ENCODE results near the gene DLG2. TPM values are rescaled to one million over a fixed set of nuclear protein-coding genes. Genes with fewer than 3 reads are reported as not detected.

Gene DLG2
- total and polyA plus RNA-seq, 2 donors (not counting 3 experiments of a cell fraction or from before 2014, with no cell fraction given): 0.15 to 1.1 TPM

- Histone ChIP-seq H3K9me3 (replicated peaks; ENCODE audit: control insufficient read depth, insufficient read depth, low read length) (no peaks in the 10 kb centered on the region), H3K4me3 (replicated peaks in 1 of 3; ENCODE audit: insufficient read depth in 1 of 3, low read depth in 1 of 3, low read length in 3 of 3) (no peak overlapping the region), H3K4me2 (ENCODE audit: insufficient read depth, low read length) (no peak overlapping the region), H3K9me1 (replicated peaks; ENCODE audit: control insufficient read depth, extremely low read depth, insufficient read depth, low read length) (no peaks in the 10 kb centered on the region), H3K27me3 (ENCODE audit: control insufficient read depth in 2 of 2, insufficient read depth in 2 of 2, low read length in 2 of 2) (no peaks in the 10 kb centered on the region), H3K9ac (replicated peaks; ENCODE audit: extremely low read depth, insufficient read depth, low read length) (no peak overlapping the region), H3K27ac (ENCODE audit: insufficient read depth, low read depth, low read length) (no peak overlapping the region), H3K4me1 (ENCODE audit: control insufficient read depth, extremely low read depth, insufficient read depth, low read length) (no peaks in the 10 kb centered on the region), H4K20me1 (replicated peaks; ENCODE audit: control insufficient read depth, extremely low read depth, insufficient read depth, low read length) (no peaks in the 10 kb centered on the region), H3K36me3 (ENCODE audit: control insufficient read depth in 2 of 2, extremely low read depth in 1 of 2, insufficient read depth in 2 of 2, low read length in 2 of 2) (no peaks in the 10 kb centered on the region), H2AFZ (ENCODE audit: low read depth, low read length) (no peak overlapping the region), H3K79me2 (ENCODE audit: control insufficient read depth, insufficient read depth, low read length) (no peaks in the 10 kb centered on the region)
- ChIA-PET POLR2A (no interaction called here), CTCF (no interaction called here)
- intact Hi-C loops (cut with micrococcal nuclease) (no loop called here), dilution Hi-C loops (cut with MboI; ENCODE audit: extremely low pct_ligation_motif_present, low sequenced_read_pairs) (no loop called here)
- FAIRE-seq (no peak), DNase-seq (ENCODE audit: low read depth, low spot score) (no peak)
- TF ChIP-seq EZH2 (IDR thresholded peaks at IDR 0.05; ENCODE audit: borderline replicate concordance, low read depth, low read length, severe bottlenecking): no peak
- no peak for TF ChIP-seq GATA2 (IDR thresholded peaks at IDR 0.05; ENCODE audit: insufficient read depth, insufficient read length, low read depth, low read length)
- TF ChIP-seq MYC (IDR thresholded peaks at IDR 0.05; ENCODE audit: low read depth, low read length): no peak
- no peak for TF ChIP-seq CTCF (IDR thresholded peaks at IDR 0.05; ENCODE audit: extremely low read depth in 1 of 2, insufficient read depth in 1 of 2, low read depth in 1 of 2, low read length in 2 of 2)
- TF ChIP-seq POLR2AphosphoS5 (IDR thresholded peaks at IDR 0.05; ENCODE audit: insufficient read depth, low read depth, low read length): no peak
- TF ChIP-seq MAX (IDR thresholded peaks at IDR 0.05; ENCODE audit: insufficient read depth, insufficient read length): no peak
- no peak for TF ChIP-seq JUN (IDR thresholded peaks at IDR 0.05; ENCODE audit: borderline replicate concordance, insufficient read depth, insufficient read length, low read depth)
- TF ChIP-seq FOS (IDR thresholded peaks at IDR 0.05; ENCODE audit: borderline replicate concordance, insufficient read depth, low read length): no peak
- TF ChIP-seq POLR2A (IDR thresholded peaks at IDR 0.05; ENCODE audit: low read depth, low read length): no peak
- BruUV-seq (replicated peaks): no TSS peak
These were observed 1961.0 kb downstream of the DLG2 start for GRCh38 chr11:83666149-83666548.
